ENCODE measurements around the gene ZMAT2. TPM values are rescaled to one million over a fixed set of nuclear protein-coding genes. Genes with fewer than 3 reads are reported as not detected.
A peak's percentile ranks its signal among the peaks of the same experiment; 100 is the strongest.

The ZMAT2 gene
- total and polyA plus RNA-seq, 10 of the 15 experiments (the other 5 are each of a cell fraction or from before 2014, with no cell fraction given) = 28.1 to 102 (median 42.9) TPM

GRCh38 chr5:140674211-140674610, 26.0 kb upstream of the ZMAT2 start:
- Histone ChIP-seq H3K79me2 (ENCODE audit: control insufficient read depth, insufficient read depth, low read length) (no peaks in the 10 kb centered on the region), H3K27ac (ENCODE audit: control insufficient read depth, insufficient read depth) (no peak overlapping the region), H3K27me3 (replicated peaks in 1 of 2; ENCODE audit: control insufficient read depth in 2 of 2, insufficient read depth in 2 of 2, low read length in 1 of 2) (no peaks in the 10 kb centered on the region), H3K4me2 (ENCODE audit: control insufficient read depth, insufficient read depth) (no peak overlapping the region), H4K20me1 (ENCODE audit: control insufficient read depth, insufficient read depth) (no peaks in the 10 kb centered on the region; the same call in 1 of the 2 replicates), H3K4me3 (no peak overlapping the region), H3K36me3 (ENCODE audit: control insufficient read depth in 2 of 2, insufficient read depth in 2 of 2, low read length in 1 of 2) (peaks cover 28 to 31% of the 10 kb centered on the region in 2 experiments), H2AFZ (ENCODE audit: control insufficient read depth, low read depth, low read length) (no peak overlapping the region), H3K9ac (ENCODE audit: control insufficient read depth, insufficient read depth, low read length) (no peak overlapping the region), H3K4me1 (ENCODE audit: control insufficient read depth, insufficient read depth, low read length) (no peaks in the 10 kb centered on the region), H3K9me3 (replicated peaks; ENCODE audit: control insufficient read depth, insufficient read depth, low read length) (no peaks in the 10 kb centered on the region)
- BruUV-seq (replicated peaks) = TSS peak; percentile 70
- TF ChIP-seq ZNF622 (IDR thresholded peaks at IDR 0.05) (no peak), ZBED1 (IDR thresholded peaks at IDR 0.05; ENCODE audit: borderline replicate concordance) (no peak), SRF (IDR thresholded peaks at IDR 0.05; ENCODE audit: low read depth in 2 of 2, low read length in 2 of 2) (no peak), ZBTB33 (IDR thresholded peaks at IDR 0.05) (no peak), IRF5 (IDR thresholded peaks at IDR 0.05; ENCODE audit: borderline replicate concordance) (no peak), TAF1 (IDR thresholded peaks at IDR 0.05; ENCODE audit: borderline replicate concordance, low read depth, low read length) (no peak), ZNF217 (IDR thresholded peaks at IDR 0.05) (no peak), TCF7 (IDR thresholded peaks at IDR 0.05; ENCODE audit: borderline replicate concordance) (no peak), DPF2 (IDR thresholded peaks at IDR 0.05) (no peak), SIN3A (IDR thresholded peaks at IDR 0.05; ENCODE audit: low read depth, low read length) (no peak), STAT3 (IDR thresholded peaks at IDR 0.05; ENCODE audit: low read depth, low read length) (no peak), NBN (IDR thresholded peaks at IDR 0.05) (no peak), IRF3 (IDR thresholded peaks at IDR 0.05) (no peak), ZNF24 (IDR thresholded peaks at IDR 0.05) (no peak), REST (IDR thresholded peaks at IDR 0.05; ENCODE audit: low read depth, low read length) (no peak), PML (IDR thresholded peaks at IDR 0.05; ENCODE audit: low read length) (no peak)
- ChIA-PET CTCF (interaction anchor here (1.1 to 1.5 kb wide), 2 partner anchors 10 to 302 kb away, joined by 3 to 5 read pairs; partner anchors contain the start of gene WDR55), SMC1A (ENCODE audit: uncharacterized antibody, unreplicated experiment) (no interaction called here), RAD21 (ENCODE audit: unreplicated experiment) (interaction anchor here (0.8 kb wide), 1 partner anchor 46 kb away, joined by 3 read pairs; no protein-coding TSS in a partner anchor), POLR2A (interaction anchor here (1.1 kb wide), 1 partner anchor 9 kb away, joined by 3 read pairs; no protein-coding TSS in a partner anchor)
- DNase-seq (ENCODE audit: low read depth, low spot score) = no peak
- ATAC-seq = no peak; the same call in 2 of the 3 replicates
- in situ Hi-C loops (cut with MboI) = no loop called here
- FAIRE-seq = no peak
- intact Hi-C loops (cut with micrococcal nuclease; ENCODE audit: unreplicated experiment) = no loop called here
- WGBS (ENCODE audit: insufficient coverage, insufficient replicate concordance, low lambda C conversion rate, missing lambda C conversion rate) = 66% methylated on average over 2 of the region's 2 CpGs
